GM12875 (cell line): ENCODE measurements around the gene CD34.
A peak's percentile ranks its signal among the peaks of the same experiment; 100 is the strongest.
"Not testable (repeated sequence)": the region's sequence is repeated elsewhere in the genome, so short reads cannot be mapped to it uniquely, and the experiment has no call there.

ENCODE experiments used
- H3K4me3 ChIP-seq: one replicate; pipeline ENCODE4 v1.5.1; 2011; ENCODE audit warnings: low read depth, low read length, control low read depth
- CTCF ChIP-seq: IDR thresholded peaks from 2 replicates; pipeline ENCODE4 v1.5.1; 2011; ENCODE audit warnings: low read depth, mild to moderate bottlenecking, control low read depth, inconsistent platforms, low read length, moderate library complexity, borderline replicate concordance; ENCODE audit not compliant: insufficient read depth

Gene CD34

GRCh38 chr1:207884266-207885029 is 26.5 kb downstream of the CD34 start:
- no peak for TF ChIP-seq CTCF
- no peak overlapping the region for H3K4me3 ChIP-seq

GRCh38 chr1:207883660-207884250 is 27.2 kb downstream of the CD34 start:
- TF ChIP-seq CTCF: no peak
- H3K4me3 ChIP-seq: no peak overlapping the region

- no peak for TF ChIP-seq CTCF
- H3K4me3 ChIP-seq: no peak overlapping the region
Observed at GRCh38 chr1:207883104-207883651, 27.7 kb downstream of the CD34 start.

- TF ChIP-seq CTCF: no peak
- H3K4me3 ChIP-seq: no peak overlapping the region
Observed at GRCh38 chr1:207882692-207883091, 28.2 kb downstream of the CD34 start.

GRCh38 chr1:207878939-207879338 is 32.0 kb downstream of the CD34 start:
- no peak for TF ChIP-seq CTCF
- H3K4me3 ChIP-seq: no peak overlapping the region

GRCh38 chr1:207877914-207878313 is 33.0 kb downstream of the CD34 start:
- H3K4me3 ChIP-seq: not testable (repeated sequence)

GRCh38 chr1:207876131-207876530 is 34.8 kb downstream of the CD34 start:
- H3K4me3 ChIP-seq: no peak overlapping the region
- TF ChIP-seq CTCF: peak; percentile 60
